A549 (cell line): Measurements from ENCODE around the gene CHST11. TPM values are rescaled to one million over a fixed set of nuclear protein-coding genes. Genes with fewer than 3 reads are reported as not detected.

Experiments
- ATAC-seq, 2 experiments: fragments of 200-7000 bp in 1 of 2; fragments of >200 bp in 1 of 2; cut with Nextera tagmentation in 1 of 2; cut with Tn5 transposase in 1 of 2; 3 replicates each; pipeline versions ENCODE4 v1.8.0 to v1.9.1; 2018 to 2020; ENCODE audit warnings: mild to moderate bottlenecking in 1 of 2, moderate library complexity in 1 of 2
- CTCF ChIA-PET: fragments of 300-600 bp; sonication (Branson Sonifier 250); formaldehyde crosslinking; extraction: SDS; loops from one replicate; lab custom pipeline; 2021; ENCODE audit warnings: antibody characterized with exemption, inconsistent platforms; lab: Yijun Ruan, JAX
- POLR2A ChIA-PET: fragments of 350-600 bp; formaldehyde crosslinking; extraction: SDS; loops from one replicate; lab custom pipeline; 2021; ENCODE audit warnings: antibody characterized with exemption, inconsistent platforms; lab: Yijun Ruan, JAX
- DNase-seq, 2 experiments: peaks; one replicate each; pipeline versions ENCODE4 v3.0.0 to v3.0.0-alpha.2; 2011 to 2016; ENCODE audit warnings: low read depth in 1 of 2, low spot score in 1 of 2
- FAIRE-seq: peaks from 2 replicates; lab custom pipeline; 2011; peaks lifted over from hg19 to GRCh38; lab: Jason Lieb, UNC
- H3K27ac ChIP-seq, 2 experiments: fragments of >200 bp; sonication (Bioruptor Twin); formaldehyde crosslinking; 3 replicates each; pipeline ENCODE4 v1.5.1; 2016 to 2017
- H3K4me1 ChIP-seq: fragments of >200 bp; sonication (Bioruptor Twin); formaldehyde crosslinking; 3 replicates; pipeline ENCODE4 v1.6.1; 2016
- H3K4me2 ChIP-seq: fragments of >200 bp; sonication (Bioruptor Twin); formaldehyde crosslinking; 3 replicates; pipeline ENCODE4 v1.6.1; 2016
- H3K4me3 ChIP-seq: fragments of >200 bp; sonication (Bioruptor Twin); formaldehyde crosslinking; 3 replicates; pipeline ENCODE4 v1.5.1; 2016
- H3K9me3 ChIP-seq: fragments of >200 bp; sonication (Bioruptor Twin); formaldehyde crosslinking; 3 replicates; pipeline ENCODE4 v1.6.1; 2016
- BHLHE40 ChIP-seq: IDR thresholded peaks from 2 replicates; pipeline ENCODE4 v1.6.1; 2012; ENCODE audit warnings: low read depth, low read length, inconsistent platforms
- CBX8 ChIP-seq: fragments of 200-600 bp; sonication (generic); IDR thresholded peaks from 2 replicates; pipeline ENCODE4 v1.6.1; 2016
- CEBPB ChIP-seq, 2 experiments: fragments of >200 bp in 1 of 2; sonication (Bioruptor Twin) in 1 of 2; formaldehyde crosslinking in 1 of 2; IDR thresholded peaks; 2 replicates each; pipeline ENCODE4 v1.6.1; 2012 to 2016
- EHMT2 ChIP-seq: fragments of 200-600 bp; sonication (generic); IDR thresholded peaks from 2 replicates; pipeline ENCODE4 v1.6.1; 2016; ENCODE audit warnings: antibody characterized with exemption, low read depth, mild to moderate bottlenecking, moderate library complexity
- ESRRA ChIP-seq: fragments of 150-350 bp; IDR thresholded peaks from 2 replicates; pipeline ENCODE4 v1.6.1; 2014; ENCODE audit warnings: mild to moderate bottlenecking, low read length, borderline replicate concordance
- FOSB ChIP-seq: fragments of 250-450 bp; sonication (Bioruptor Pico); IDR thresholded peaks from 2 replicates; pipeline ENCODE4 v1.5.0; 2020; ENCODE audit warnings: mild to moderate bottlenecking, moderate library complexity
- FOSL2 ChIP-seq, 2 experiments: fragments of 450-650 bp in 1 of 2; fragments of >200 bp in 1 of 2; sonication (Bioruptor Twin) in 1 of 2; formaldehyde crosslinking; IDR thresholded peaks; 2 replicates each; pipeline versions ENCODE4 v1.5.0 to v1.6.1; 2016 to 2020; ENCODE audit warnings: mild to moderate bottlenecking in 1 of 2, moderate library complexity in 1 of 2
- FOXS1 ChIP-seq: fragments of 250-450 bp; sonication (Bioruptor Pico); IDR thresholded peaks from 2 replicates; pipeline ENCODE4 v1.5.0; 2020; ENCODE audit warnings: mild to moderate bottlenecking, moderate library complexity
- GATA3 ChIP-seq: IDR thresholded peaks from 2 replicates; pipeline ENCODE4 v1.6.1; 2012; ENCODE audit warnings: borderline replicate concordance
- HDAC2 ChIP-seq: fragments of 200-600 bp; sonication (generic); IDR thresholded peaks from 2 replicates; pipeline ENCODE4 v1.6.1; 2016
- HEYL ChIP-seq: fragments of 250-450 bp; sonication (Bioruptor Pico); IDR thresholded peaks from 2 replicates; pipeline ENCODE4 v1.8.0; 2021; ENCODE audit warnings: mild to moderate bottlenecking, moderate library complexity
- HOXB13 ChIP-seq: fragments of 250-450 bp; sonication (Bioruptor Pico); IDR thresholded peaks from 2 replicates; pipeline ENCODE4 v1.5.0; 2020; ENCODE audit warnings: low read depth, mild to moderate bottlenecking, moderate library complexity
- HOXB5 ChIP-seq: fragments of 250-450 bp; sonication (Bioruptor Pico); IDR thresholded peaks from 2 replicates; pipeline ENCODE4 v1.5.0; 2020; ENCODE audit warnings: mild to moderate bottlenecking, moderate library complexity
- JUNB ChIP-seq: fragments of >200 bp; sonication (Bioruptor Twin); formaldehyde crosslinking; IDR thresholded peaks from 2 replicates; pipeline ENCODE4 v1.6.1; 2016
- KDM1A ChIP-seq: fragments of 200-600 bp; sonication (generic); IDR thresholded peaks from 2 replicates; pipeline ENCODE4 v1.6.1; 2016; ENCODE audit warnings: low read depth, mild to moderate bottlenecking
- KDM5A ChIP-seq: fragments of 200-600 bp; sonication (generic); IDR thresholded peaks from 2 replicates; pipeline ENCODE4 v1.6.1; 2016; ENCODE audit warnings: antibody characterized with exemption, mild to moderate bottlenecking
- MAFK ChIP-seq: fragments of 450-650 bp; IDR thresholded peaks from 2 replicates; pipeline ENCODE4 v1.6.1; 2014; ENCODE audit not compliant: partially characterized antibody
- MAX ChIP-seq: IDR thresholded peaks from 2 replicates; pipeline ENCODE4 v1.6.1; 2012
- MAZ ChIP-seq: fragments of 150-350 bp; IDR thresholded peaks from 2 replicates; pipeline ENCODE4 v1.6.1; 2014; ENCODE audit warnings: antibody characterized with exemption, low read depth, low read length, borderline replicate concordance
- NFE2L2 ChIP-seq: fragments of 150-350 bp; conservative IDR thresholded peaks from 2 replicates; pipeline ENCODE4 v1.6.1; 2014; ENCODE audit warnings: low read length
- PBX3 ChIP-seq: IDR thresholded peaks from 2 replicates; pipeline ENCODE4 v1.6.1; 2012
- PHF8 ChIP-seq: fragments of 200-600 bp; sonication (generic); IDR thresholded peaks from 2 replicates; pipeline ENCODE4 v1.6.1; 2016; ENCODE audit warnings: low read depth, mild to moderate bottlenecking, antibody characterized with exemption, moderate library complexity, borderline replicate concordance
- POLR2A ChIP-seq: IDR thresholded peaks from 2 replicates; pipeline ENCODE4 v1.6.1; 2012; ENCODE audit warnings: mild to moderate bottlenecking, low read length
- POLR2AphosphoS2 ChIP-seq: conservative IDR thresholded peaks from 2 replicates; pipeline ENCODE4 v1.6.1; 2012; ENCODE audit warnings: low read length, improper control_type of control experiment, inconsistent platforms
- RAD21 ChIP-seq, 2 experiments: fragments of >200 bp in 1 of 2; sonication (Bioruptor Twin) in 1 of 2; formaldehyde crosslinking in 1 of 2; IDR thresholded peaks in 1 of 2; conservative IDR thresholded peaks in 1 of 2; 2 replicates in 1 of 2; 3 replicates in 1 of 2; pipeline ENCODE4 v1.6.1; 2012 to 2018; ENCODE audit warnings: inconsistent platforms in 1 of 2
- RARB ChIP-seq: fragments of 250-450 bp; sonication (Bioruptor Pico); IDR thresholded peaks from 2 replicates; pipeline ENCODE4 v1.8.0; 2021; ENCODE audit warnings: mild to moderate bottlenecking, moderate library complexity
- RCOR1 ChIP-seq: fragments of 150-350 bp; IDR thresholded peaks from 2 replicates; pipeline ENCODE4 v1.6.1; 2014; ENCODE audit warnings: antibody characterized with exemption, low read length, low read depth
- SREBF2 ChIP-seq: fragments of 450-650 bp; IDR thresholded peaks from 2 replicates; pipeline ENCODE4 v1.6.1; 2014; ENCODE audit warnings: mild to moderate bottlenecking, moderate library complexity
- TP53 ChIP-seq: fragments of 250-450 bp; sonication (Bioruptor Pico); IDR thresholded peaks from 2 replicates; pipeline ENCODE4 v1.5.0; 2021; ENCODE audit warnings: mild to moderate bottlenecking, moderate library complexity
- ZC3H11A ChIP-seq: fragments of 450-650 bp; IDR thresholded peaks from 2 replicates; pipeline ENCODE4 v1.6.1; 2014; ENCODE audit warnings: antibody characterized with exemption, mild to moderate bottlenecking
- ZFP36 ChIP-seq: fragments of 450-650 bp; IDR thresholded peaks from 2 replicates; pipeline ENCODE4 v1.6.1; 2014; ENCODE audit warnings: borderline replicate concordance; ENCODE audit not compliant: partially characterized antibody
- WGBS: methylation state at CpG from one replicate; pipeline ENCODE4 v1.1.6; 2017; ENCODE audit errors: missing lambda C conversion rate; 5-methylcytosine and 5-hydroxymethylcytosine counted together
- polyA plus RNA-seq, 4 experiments: library from polyadenylated mRNA; depleted of rRNA in 3 of 4; stranded (reverse); fragments of >200 nt; fragmentation: RNase III in 1 of 4; extraction: RNeasy Plus Mini Kit Qiagen cat#74134 plus additional on column Dnase treatment in 1 of 4; gene quantifications; 2 replicates in 3 of 4; 3 replicates in 1 of 4; pipeline ENCODE4 v1.2.3, GENCODE V29; 2011 to 2017
- TF ChIP-seq, protein P1 (sequence below): fragments of 150-350 bp; IDR thresholded peaks from 2 replicates; pipeline ENCODE4 v1.6.1; 2014; ENCODE audit warnings: low read depth, mild to moderate bottlenecking, low read length
- TF ChIP-seq, protein P2 (sequence below): fragments of >200 bp; sonication (Bioruptor Twin); formaldehyde crosslinking; IDR thresholded peaks from 2 replicates; pipeline ENCODE4 v1.6.1; 2016

The CHST11 gene
- polyA plus RNA-seq, 2 of the 4 experiments (the other 2 are of a cell fraction), result 19.2 to 21.8 TPM

DNA sequence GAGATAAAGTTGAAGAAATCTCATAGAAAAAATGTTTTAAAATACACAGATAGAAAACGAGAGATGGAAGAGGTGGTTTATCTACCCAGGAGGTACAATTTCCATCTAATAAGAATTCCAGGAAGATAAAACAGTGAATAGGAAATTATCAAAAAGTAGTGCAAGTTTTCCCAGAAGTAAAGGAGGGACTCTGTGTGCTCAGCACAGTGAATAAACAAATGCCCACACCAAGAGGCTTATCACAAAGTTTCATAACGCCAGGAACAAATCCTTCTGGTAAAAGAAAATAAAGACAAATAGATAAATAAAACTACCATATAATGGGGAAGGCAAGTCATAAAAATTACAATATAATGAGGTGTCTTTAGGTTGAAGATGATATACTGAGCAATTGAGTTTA lies 322.4 kb downstream of the CHST11 start:
- DNase-seq, result no peak
- no peak for ATAC-seq
- ChIA-PET POLR2A (no interaction called here), CTCF (interaction anchor here (2.8 kb wide), 1 partner anchor 397 kb away, joined by 8 read pairs; no protein-coding TSS in a partner anchor)
- Histone ChIP-seq H3K27ac (no peak overlapping the region), H3K4me2 (no peak overlapping the region), H3K4me3 (no peak overlapping the region), H3K4me1 (no peaks in the 10 kb centered on the region), H3K9me3 (peaks cover under 1% of the 10 kb centered on the region; the same call in 1 of the 3 replicates)
- TF ChIP-seq SREBF2 (no peak), JUNB (no peak), MAFK (no peak), KDM1A (no peak), POLR2A (no peak), HOXB5 (CRISPR knock-in tag) (no peak), FOSB (no peak)
- TF ChIP-seq, protein P1, sequence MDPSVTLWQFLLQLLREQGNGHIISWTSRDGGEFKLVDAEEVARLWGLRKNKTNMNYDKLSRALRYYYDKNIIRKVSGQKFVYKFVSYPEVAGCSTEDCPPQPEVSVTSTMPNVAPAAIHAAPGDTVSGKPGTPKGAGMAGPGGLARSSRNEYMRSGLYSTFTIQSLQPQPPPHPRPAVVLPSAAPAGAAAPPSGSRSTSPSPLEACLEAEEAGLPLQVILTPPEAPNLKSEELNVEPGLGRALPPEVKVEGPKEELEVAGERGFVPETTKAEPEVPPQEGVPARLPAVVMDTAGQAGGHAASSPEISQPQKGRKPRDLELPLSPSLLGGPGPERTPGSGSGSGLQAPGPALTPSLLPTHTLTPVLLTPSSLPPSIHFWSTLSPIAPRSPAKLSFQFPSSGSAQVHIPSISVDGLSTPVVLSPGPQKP, result no peak
- no peak for FAIRE-seq
- 46% methylated on average over 2 of the region's 2 CpGs for WGBS

DNA sequence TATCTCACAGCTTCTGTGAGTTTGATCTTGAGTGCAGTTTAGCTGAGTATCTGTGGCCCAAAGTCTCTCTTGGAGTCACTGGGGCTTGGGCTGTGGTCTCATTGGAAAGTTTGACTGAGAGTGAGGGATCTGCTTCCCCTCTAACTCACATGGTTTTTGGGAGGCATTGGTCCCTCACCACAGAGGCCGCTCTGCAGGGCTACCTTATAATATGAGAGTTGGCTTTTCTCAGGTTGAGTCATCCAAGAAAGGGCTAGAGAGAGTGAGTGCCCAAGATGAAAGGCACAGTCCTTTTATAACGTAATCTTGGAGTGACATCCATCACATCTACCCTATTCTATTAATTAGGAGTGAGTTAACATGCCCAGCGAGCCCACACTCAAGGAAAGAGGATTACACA lies 325.5 kb downstream of the CHST11 start:
- WGBS, result 40% methylated on average over 3 of the region's 3 CpGs
- POLR2A ChIA-PET, result no interaction called here
- Histone ChIP-seq H3K9me3 (no peaks in the 10 kb centered on the region), H3K4me2 (no peak overlapping the region), H3K4me3 (no peak overlapping the region), H3K27ac (no peak overlapping the region), H3K4me1 (no peaks in the 10 kb centered on the region)
- CTCF ChIA-PET, result interaction anchor here (1.1 to 1.5 kb wide), 2 partner anchors 32 to 178 kb away, joined by 3 read pairs; no protein-coding TSS in a partner anchor
- FAIRE-seq (no peak), ATAC-seq (no peak), DNase-seq (no peak)
- TF ChIP-seq TP53 (CRISPR knock-in tag), result no peak
- TF ChIP-seq HOXB5 (CRISPR knock-in tag), result no peak
- no peak for TF ChIP-seq NFE2L2
- no peak for TF ChIP-seq EHMT2
- no peak for TF ChIP-seq RARB (CRISPR knock-in tag)
- TF ChIP-seq JUNB, result no peak
- TF ChIP-seq PHF8, result no peak
- TF ChIP-seq RAD21 (conservative IDR thresholded peaks at IDR 0.05 in 1 of 2, IDR thresholded peaks at IDR 0.05 in 1 of 2), result no peak
- no peak for TF ChIP-seq ESRRA
- TF ChIP-seq MAZ, result no peak
- TF ChIP-seq ZFP36, result no peak
- TF ChIP-seq KDM1A, result no peak
- TF ChIP-seq ZC3H11A, result no peak
- no peak for TF ChIP-seq FOSL2 (IDR thresholded peaks at IDR 0.05)
- no peak for TF ChIP-seq FOSL2 (CRISPR knock-in tag; IDR thresholded peaks at IDR 0.05)
- no peak for TF ChIP-seq MAX
- TF ChIP-seq FOSB, result no peak
- no peak for TF ChIP-seq CBX8
- TF ChIP-seq POLR2AphosphoS2, result no peak

DNA sequence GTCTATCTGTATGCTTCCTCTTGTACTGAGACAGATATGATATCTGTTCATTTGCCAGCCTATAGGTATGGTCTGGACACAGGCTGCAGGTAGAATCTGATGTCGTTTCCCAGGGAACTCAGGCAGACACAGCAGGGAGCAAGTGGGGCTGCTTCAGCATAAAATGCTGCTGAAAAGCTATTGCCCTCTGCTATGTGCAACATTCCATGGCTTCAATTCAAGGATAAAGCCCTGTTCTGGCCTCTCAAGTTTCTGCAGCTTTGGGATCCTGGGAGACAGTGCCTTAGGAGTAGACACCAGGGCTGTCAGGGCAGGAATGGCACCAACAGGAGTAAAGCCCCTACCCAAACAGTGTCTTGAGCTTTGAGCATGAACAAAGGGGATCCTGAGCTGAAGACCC lies 327.8 kb downstream of the CHST11 start:
- ChIA-PET CTCF (no interaction called here), POLR2A (no interaction called here)
- H3K4me2 ChIP-seq, result no peak overlapping the region
- no peak for FAIRE-seq
- no peak for TF ChIP-seq HEYL (CRISPR knock-in tag)
- TF ChIP-seq CBX8, result no peak
- TF ChIP-seq FOXS1 (CRISPR knock-in tag), result no peak
- TF ChIP-seq BHLHE40, result no peak
- TF ChIP-seq HOXB13, result no peak
- no peak for TF ChIP-seq POLR2AphosphoS2
- TF ChIP-seq, protein P1, result no peak
- TF ChIP-seq HDAC2, result no peak
- no peak for TF ChIP-seq MAFK
- TF ChIP-seq RCOR1, result no peak
- TF ChIP-seq, protein P2, sequence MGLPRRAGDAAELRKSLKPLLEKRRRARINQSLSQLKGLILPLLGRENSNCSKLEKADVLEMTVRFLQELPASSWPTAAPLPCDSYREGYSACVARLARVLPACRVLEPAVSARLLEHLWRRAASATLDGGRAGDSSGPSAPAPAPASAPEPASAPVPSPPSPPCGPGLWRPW, result no peak
- no peak for TF ChIP-seq PBX3
- TF ChIP-seq ESRRA, result no peak
- TF ChIP-seq KDM5A, result no peak
- TF ChIP-seq CEBPB (IDR thresholded peaks at IDR 0.05), result no peak
- no peak for TF ChIP-seq FOSB
- no peak for TF ChIP-seq HOXB5 (CRISPR knock-in tag)
- no peak for TF ChIP-seq GATA3
- H3K4me1 ChIP-seq, result no peaks in the 10 kb centered on the region
- no peak overlapping the region for H3K4me3 ChIP-seq
- no peak for DNase-seq
- no peak overlapping the region for H3K27ac ChIP-seq
- 0 out of 6 replicates have a peak, but pooled peaks have one; percentile 20 to 23 for ATAC-seq
- no peaks in the 10 kb centered on the region for H3K9me3 ChIP-seq
- WGBS, result 28% methylated on average over 1 of the region's 1 CpG
